HG03469 (cell line): ENCODE measurements around the gene SDC4.
"Not testable (repeated sequence)": the region's sequence is repeated elsewhere in the genome, so short reads cannot be mapped to it uniquely, and the experiment has no call there.

Source experiments
- ATAC-seq: cut with Tn5 transposase; IDR thresholded peaks from one replicate; pipeline ENCODE4 v1.9.1; 2021; ENCODE audit warnings: mild to moderate bottlenecking, moderate library complexity, moderate number of reproducible peaks; ENCODE audit not compliant: unreplicated experiment

SDC4 gene

DNA sequence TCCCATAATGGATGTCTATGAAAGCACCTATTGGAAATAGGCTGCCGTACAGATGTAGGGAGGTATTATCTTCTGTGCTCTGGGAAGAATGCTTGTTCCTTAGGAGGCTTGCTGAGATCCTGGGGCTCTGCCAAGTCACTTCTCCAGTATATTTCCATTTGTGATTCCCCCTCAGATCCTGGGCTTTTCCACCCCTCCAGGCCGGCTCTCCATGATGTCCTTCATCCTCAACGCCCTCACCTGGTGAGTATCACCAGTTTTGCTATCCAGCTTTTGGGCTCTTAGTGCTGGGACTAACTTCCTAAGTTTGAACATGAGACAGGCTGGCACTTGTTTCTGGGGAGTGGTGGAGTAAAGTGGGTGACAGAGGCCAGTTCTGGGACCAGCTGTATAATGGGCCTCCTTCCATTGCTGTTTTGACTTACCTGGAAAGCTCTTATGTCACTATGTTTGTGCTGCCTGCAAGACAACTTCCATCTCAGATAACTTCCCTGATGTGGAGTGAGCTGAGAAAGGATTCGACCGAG, 17.3 kb upstream of the SDC4 start:
- no peak for ATAC-seq

DNA sequence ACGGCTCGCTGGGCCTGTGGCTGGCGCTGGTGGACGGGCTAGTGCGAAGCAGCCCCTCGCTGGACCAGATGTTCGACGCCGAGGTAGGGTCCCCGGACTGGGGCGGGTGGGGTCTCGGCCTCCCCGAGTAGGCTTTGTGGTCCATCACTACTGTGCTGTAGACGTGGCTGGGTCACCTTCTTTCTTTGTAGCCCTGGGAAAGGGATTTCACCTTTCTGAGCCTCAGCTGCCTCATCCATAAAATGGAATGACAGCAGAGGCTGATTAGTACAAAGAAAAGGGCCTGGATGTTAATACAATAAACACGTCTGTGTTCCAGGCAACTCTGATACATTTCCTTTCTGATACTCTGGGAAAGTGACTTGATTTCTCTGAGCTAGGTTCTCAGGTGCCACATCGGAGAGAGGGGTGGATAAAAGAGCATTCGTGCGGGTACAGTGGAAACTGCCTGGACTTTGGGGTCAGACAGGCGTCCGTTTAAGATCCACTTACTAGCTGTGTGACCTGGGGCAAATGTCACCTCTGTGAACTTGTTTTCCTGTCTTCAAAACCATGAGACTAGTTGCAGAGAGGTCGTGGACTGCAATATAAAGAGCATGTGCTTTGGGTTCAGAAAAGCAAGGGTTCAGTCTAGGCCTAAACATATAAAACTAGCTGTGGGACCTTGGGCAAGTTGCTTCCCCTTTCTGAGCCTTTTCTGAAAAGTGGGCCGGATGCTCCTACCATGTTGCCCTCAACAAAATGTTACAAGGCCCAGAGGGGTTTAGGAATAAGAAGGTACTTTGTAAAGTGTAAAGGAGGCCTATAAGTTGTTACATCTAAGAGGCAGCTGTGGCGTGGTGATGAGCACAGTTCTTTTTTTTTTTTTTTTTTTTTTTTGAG, 15.6 kb upstream of the SDC4 start:
- ATAC-seq: no peak

GRCh38 chr20:45362804-45363610, 14.8 kb upstream of the SDC4 start, which contains the start of gene SYS1:
Gene SYS1 (plus strand): TSS chr20:45363156. CDS start chr20:45363532, 376 bp downstream.
- ATAC-seq: peak; percentile 74

DNA sequence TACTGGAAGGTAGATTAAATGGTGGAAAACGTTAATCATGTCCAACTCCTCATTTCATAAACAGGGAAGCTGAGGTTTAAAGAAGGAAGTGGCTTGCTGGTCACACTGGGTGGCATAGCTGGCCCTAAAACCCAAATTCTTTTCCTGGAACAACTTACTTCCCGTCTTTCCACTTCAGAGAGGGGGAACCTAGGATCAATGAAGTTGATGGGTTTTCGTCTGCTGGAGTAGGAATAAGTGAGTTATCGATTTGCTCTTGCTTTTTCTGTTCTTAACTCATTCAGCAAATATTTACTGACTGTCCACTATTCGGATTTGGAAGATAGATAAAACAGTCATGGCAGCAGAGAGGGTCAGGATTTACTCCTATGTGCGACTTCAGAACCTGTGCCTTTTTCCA, 13.6 kb upstream of the SDC4 start:
- ATAC-seq: no peak

- no peak for ATAC-seq
These were observed 11.4 kb upstream of the SDC4 start for GRCh38 chr20:45359406-45360148.

- no peak for ATAC-seq
These were observed 10.8 kb upstream of the SDC4 start for GRCh38 chr20:45359069-45359405.

GRCh38 chr20:45358282-45359068, 10.3 kb upstream of the SDC4 start:
- ATAC-seq: no peak

GRCh38 chr20:45355209-45356084, 7.2 kb upstream of the SDC4 start:
- no peak for ATAC-seq

- no peak for ATAC-seq
These were observed 6.4 kb upstream of the SDC4 start for GRCh38 chr20:45354423-45355208.

- no peak for ATAC-seq
These were observed 5.5 kb upstream of the SDC4 start for GRCh38 chr20:45353746-45354145.

- no peak for ATAC-seq
These were observed 4.5 kb upstream of the SDC4 start for GRCh38 chr20:45352729-45353128.

DNA sequence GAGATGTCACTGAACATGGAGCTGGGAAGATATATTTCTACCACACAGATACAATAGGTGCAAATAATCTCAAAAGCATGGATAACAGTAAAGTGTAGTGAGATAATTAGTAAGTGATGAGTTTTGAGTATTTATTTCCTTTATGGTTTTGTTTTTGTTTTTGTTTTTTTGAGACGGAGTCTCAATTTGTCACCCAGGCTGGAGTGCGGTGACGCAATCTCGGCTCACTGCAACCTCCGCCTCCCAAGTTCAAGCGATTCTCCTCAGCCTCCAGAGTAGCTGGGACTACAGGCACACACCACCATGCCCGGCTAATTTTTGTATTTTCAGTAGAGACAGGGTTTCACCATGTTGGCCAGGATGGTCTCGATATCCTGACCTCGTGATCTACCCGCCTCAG, 2.6 kb upstream of the SDC4 start:
- not testable (repeated sequence) for ATAC-seq

DNA sequence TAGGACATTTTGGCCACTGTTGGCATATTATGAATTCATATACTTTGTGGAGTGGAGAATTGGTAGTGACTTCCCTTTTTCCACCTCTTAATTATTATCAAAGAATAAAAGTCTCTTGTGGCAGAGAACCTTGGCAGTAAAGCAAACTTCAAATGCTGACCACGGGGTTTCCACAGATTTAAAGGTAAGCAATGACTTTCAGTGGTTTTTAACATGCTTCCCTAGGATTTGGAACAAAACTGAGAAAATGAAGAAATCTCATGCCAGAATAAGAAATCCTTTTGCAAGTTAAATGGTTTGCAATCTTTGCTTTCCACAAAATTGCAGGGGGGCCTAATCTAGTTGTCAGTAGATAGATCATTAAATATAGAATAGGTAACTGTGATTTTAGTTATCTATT, 2.0 kb upstream of the SDC4 start:
- no peak for ATAC-seq

DNA sequence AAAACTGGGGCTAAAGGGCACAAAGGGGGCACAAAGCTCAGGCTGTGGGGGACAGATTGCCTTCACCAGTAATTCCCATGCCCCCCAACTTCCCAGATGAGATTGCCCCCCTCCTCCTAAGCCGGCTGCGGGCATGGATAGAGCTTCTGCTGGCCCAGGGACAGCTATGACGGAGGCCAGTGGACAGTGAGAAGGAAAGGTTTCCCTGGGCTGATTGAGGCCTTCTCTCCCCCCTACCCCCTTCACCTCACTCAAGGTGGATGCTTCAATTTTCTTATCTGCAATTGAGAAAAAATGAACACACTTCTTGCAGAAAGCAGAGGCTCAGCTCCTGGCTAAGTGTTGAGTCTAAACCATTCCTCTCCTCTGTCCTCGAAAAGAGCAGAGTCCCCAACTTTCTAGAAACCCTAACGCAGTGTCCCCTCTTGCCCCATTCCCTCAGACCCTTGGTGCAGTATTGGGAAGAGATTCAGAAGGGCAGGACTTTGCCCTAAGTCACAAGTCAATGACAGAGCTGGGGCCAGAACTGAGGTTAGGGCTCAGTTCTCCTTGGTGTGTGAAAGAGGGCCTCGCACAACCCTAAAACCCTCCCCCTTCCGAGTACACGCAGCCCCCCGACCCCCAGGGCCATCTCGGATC, 808 bp downstream of the SDC4 start:
- ATAC-seq: no peak

DNA sequence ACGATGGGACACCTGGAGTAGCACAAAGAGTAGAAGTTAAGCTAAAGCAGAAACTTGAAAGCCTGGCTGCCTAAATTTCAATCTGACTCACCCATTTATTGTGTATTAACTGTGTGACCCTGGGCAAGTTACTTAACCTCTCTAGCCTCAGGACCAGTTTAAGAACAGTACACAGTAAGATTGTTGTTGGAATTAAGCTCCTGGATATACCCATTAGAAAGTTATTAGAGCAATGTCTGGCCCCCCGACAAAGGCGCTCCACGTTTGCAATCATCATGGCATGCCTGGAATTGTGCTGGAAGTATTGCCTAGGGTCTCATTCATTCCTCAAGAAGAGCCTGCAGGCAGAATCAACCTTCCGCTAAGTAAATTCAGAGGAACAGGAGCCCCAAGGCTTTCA, 1.4 kb downstream of the SDC4 start:
- no peak for ATAC-seq

DNA sequence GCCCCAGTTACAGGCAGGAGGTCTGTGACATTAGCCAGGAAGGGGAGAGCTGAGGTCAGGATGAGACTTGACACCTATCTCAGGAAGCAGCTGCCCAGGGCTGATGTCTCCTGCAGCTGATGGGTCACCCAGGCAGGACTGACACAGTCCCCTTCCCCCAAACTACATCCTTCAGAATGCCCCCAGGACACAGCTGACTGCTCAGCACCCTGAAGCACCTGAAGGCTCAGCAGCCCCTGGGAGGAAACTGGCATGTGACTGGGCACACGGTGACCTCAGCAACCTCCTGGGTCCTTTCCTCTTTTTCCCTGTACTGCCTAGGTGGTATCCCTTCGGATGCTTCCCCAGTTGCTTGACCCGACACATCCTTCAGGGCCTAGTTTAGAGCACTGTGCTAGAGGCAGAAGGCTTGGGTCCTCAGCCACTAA, 1.9 kb downstream of the SDC4 start:
- ATAC-seq: no peak

- ATAC-seq: no peak
These were observed 2.9 kb downstream of the SDC4 start for GRCh38 chr20:45345104-45345936.
